Caco-2 (cell line): ENCODE measurements around the gene SMARCA4. TPM values are rescaled to one million over a fixed set of nuclear protein-coding genes. Genes with fewer than 3 reads are reported as not detected.

Experiments
- BruUV-seq: library from RNA; stranded (reverse); fragments of 400-500 nt; replicated peaks from 2 replicates; lab custom pipeline; 2021; lab: Mats Ljungman, UMichigan
- CTCF ChIA-PET: fragments of 300-600 bp; sonication (Branson Sonifier 250); formaldehyde crosslinking; loops from one replicate; lab custom pipeline; 2022; ENCODE audit warnings: antibody characterized with exemption; lab: Charles Lee
- POLR2A ChIA-PET: fragments of 300-600 bp; sonication (Branson Sonifier 250); formaldehyde crosslinking; loops from one replicate; lab custom pipeline; 2022; ENCODE audit warnings: antibody characterized with exemption; lab: Charles Lee
- DNase-seq, 2 experiments: peaks; one replicate each; pipeline versions ENCODE4 v3.0.0 to v3.0.0-alpha.2; 2020 to 2022
- H3K27me3 ChIP-seq: replicated peaks from 2 replicates; pipeline ENCODE4 v1.6.0; 2011; ENCODE audit warnings: low read length; ENCODE audit not compliant: control insufficient read depth, insufficient read depth
- H3K36me3 ChIP-seq: 2 replicates; pipeline ENCODE4 v1.5.1; 2011; ENCODE audit warnings: low read length; ENCODE audit not compliant: control insufficient read depth, insufficient read depth
- H3K4me1 ChIP-seq: fragments of 250-450 bp; sonication (Bioruptor Pico); 2 replicates; pipeline ENCODE4 v1.5.1; 2020; ENCODE audit warnings: mild to moderate bottlenecking
- H3K4me3 ChIP-seq: 2 replicates; pipeline ENCODE4 v1.5.1; 2011; ENCODE audit warnings: low read depth, mild to moderate bottlenecking, control low read depth, low read length
- H3K9me3 ChIP-seq: fragments of 250-450 bp; sonication (Bioruptor Pico); 2 replicates; pipeline ENCODE4 v1.5.1; 2020; ENCODE audit warnings: mild to moderate bottlenecking, moderate library complexity
- H3K27ac Mint-ChIP-seq: one replicate; pipeline ENCODE4 v1.8.0; 2022; ENCODE audit warnings: mixed read lengths; ENCODE audit not compliant: unreplicated experiment
- H3K27me3 Mint-ChIP-seq: one replicate; pipeline ENCODE4 v1.8.0; 2022; ENCODE audit warnings: mixed read lengths; ENCODE audit not compliant: insufficient read depth, unreplicated experiment
- H3K36me3 Mint-ChIP-seq: one replicate; pipeline ENCODE4 v1.8.0; 2022; ENCODE audit warnings: mild to moderate bottlenecking, mixed read lengths; ENCODE audit not compliant: insufficient read depth, unreplicated experiment
- H3K4me1 Mint-ChIP-seq: one replicate; pipeline ENCODE4 v1.8.0; 2022; ENCODE audit warnings: low read depth, mixed read lengths; ENCODE audit not compliant: unreplicated experiment
- H3K4me3 Mint-ChIP-seq: one replicate; pipeline ENCODE4 v1.8.0; 2022; ENCODE audit warnings: mild to moderate bottlenecking, moderate library complexity, mixed read lengths; ENCODE audit not compliant: unreplicated experiment
- H3K9me3 Mint-ChIP-seq: one replicate; pipeline ENCODE4 v1.8.0; 2022; ENCODE audit warnings: mixed read lengths; ENCODE audit not compliant: unreplicated experiment
- intact Hi-C: fragments of 100-400 bp; cut with micrococcal nuclease; formaldehyde crosslinking; loops from one replicate; pipeline ENCODE4 v1.10.0; 2022; ENCODE audit not compliant: unreplicated experiment
- total RNA-seq: library from RNA; stranded (reverse); gene quantifications from 2 replicates; pipeline ENCODE4 v1.2.3, GENCODE V29; 2022
- TF ChIP-seq, protein P1 (sequence below), 2 experiments: fragments of 200-600 bp in 1 of 2; IDR thresholded peaks; 1 replicate in 1 of 2; 2 replicates in 1 of 2; pipeline versions ENCODE4 v1.5.1 to v1.8.0; 2011 to 2022; ENCODE audit warnings: antibody characterized with exemption in 1 of 2, control low read depth in 1 of 2, inconsistent platforms in 1 of 2, low read depth in 1 of 2, low read length in 1 of 2, mild to moderate bottlenecking in 1 of 2, moderate library complexity in 1 of 2; ENCODE audit not compliant: insufficient read depth in 1 of 2, severe bottlenecking in 1 of 2, unreplicated experiment in 1 of 2

The SMARCA4 gene
- total RNA-seq, 1 experiment from 2014 or later, result 171 TPM

DNA sequence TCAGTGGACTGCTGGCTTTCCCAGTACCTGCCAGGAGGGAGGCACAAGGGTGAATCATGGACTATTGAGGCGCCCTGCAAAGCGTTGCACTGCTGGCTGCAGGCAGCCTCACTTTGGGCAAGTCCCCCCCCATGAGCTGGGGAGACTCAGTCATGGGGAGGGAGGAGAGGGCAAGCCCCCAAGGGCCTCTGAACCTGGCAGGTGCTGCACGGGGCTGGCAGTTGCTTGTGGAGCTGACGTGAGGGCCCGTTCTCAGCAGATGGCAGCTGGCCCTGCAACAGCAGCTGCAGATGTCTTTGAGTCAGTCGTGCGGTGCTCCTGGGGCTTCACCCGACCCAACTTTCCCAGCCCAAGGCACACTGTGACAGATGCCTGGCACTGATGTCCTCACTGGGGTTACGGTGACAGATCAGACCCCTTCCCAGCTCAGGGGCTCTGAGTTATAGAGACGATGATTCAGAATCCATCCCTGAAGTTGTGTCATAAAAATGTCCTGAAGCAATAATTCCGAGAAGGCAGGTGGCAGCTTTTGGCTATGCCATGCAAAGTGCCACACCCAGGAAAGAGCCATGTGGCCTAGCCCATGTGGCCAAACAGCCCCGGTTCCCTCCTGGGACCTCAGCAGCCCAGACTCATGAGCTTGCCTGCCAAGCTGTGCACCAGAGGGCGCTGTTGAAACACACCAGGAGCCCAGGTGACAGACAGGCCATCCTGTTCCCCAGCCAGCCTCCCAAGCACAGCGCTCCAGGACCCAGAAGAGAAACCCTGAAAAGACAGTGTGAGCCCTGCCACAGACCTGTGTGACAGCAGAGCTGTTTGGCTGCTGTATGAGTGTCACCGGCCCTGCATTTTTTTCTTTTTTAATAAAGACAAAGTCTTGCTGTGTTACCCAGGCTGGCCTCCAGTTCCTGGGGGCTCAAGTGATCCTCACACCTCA, 74.9 kb downstream of the SMARCA4 start:
- intact Hi-C loops, result loop anchor here (1.0 to 5.0 kb wide), 2 partner anchors 50 to 97 kb away; no protein-coding TSS in a partner anchor

DNA sequence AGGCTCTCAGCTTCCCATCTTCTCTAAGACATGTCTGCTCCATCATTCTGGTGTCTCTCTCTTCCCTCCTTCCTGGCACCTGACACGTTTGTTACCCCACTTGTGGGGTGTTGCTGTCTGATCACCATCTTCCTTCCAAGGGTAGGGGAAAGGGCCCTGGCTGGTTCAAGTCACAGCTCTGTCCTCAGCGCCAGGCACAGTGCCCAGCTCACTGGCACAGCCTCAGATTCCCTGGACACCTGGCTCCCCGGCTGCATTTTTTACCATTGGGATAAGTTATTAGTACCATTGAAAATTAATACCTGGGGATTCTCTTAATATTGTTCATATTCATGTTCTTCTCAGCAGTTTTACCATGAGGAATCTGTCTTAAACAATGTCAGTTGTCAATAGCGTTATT, 77.7 kb downstream of the SMARCA4 start:
- H3K4me1 ChIP-seq, result no peaks in the 10 kb centered on the region
- intact Hi-C loops, result loop anchor here (5.0 kb wide), 1 partner anchor 94 kb away; no protein-coding TSS in a partner anchor
- H3K36me3 ChIP-seq, result peaks cover 4% of the 10 kb centered on the region
- no peaks in the 10 kb centered on the region for H3K27me3 Mint-ChIP-seq
- no peaks in the 10 kb centered on the region for H3K27me3 ChIP-seq
- H3K4me1 Mint-ChIP-seq, result no peaks in the 10 kb centered on the region
- H3K27ac Mint-ChIP-seq, result no peak overlapping the region
- H3K9me3 ChIP-seq, result no peaks in the 10 kb centered on the region
- H3K4me3 Mint-ChIP-seq, result no peak overlapping the region
- POLR2A ChIA-PET, result no interaction called here
- peaks cover 85% of the 10 kb centered on the region for H3K36me3 Mint-ChIP-seq
- BruUV-seq, result no TSS peak
- no peaks in the 10 kb centered on the region for H3K9me3 Mint-ChIP-seq
- CTCF ChIA-PET, result no interaction called here
- DNase-seq, result no peak
- TF ChIP-seq, protein P1, sequence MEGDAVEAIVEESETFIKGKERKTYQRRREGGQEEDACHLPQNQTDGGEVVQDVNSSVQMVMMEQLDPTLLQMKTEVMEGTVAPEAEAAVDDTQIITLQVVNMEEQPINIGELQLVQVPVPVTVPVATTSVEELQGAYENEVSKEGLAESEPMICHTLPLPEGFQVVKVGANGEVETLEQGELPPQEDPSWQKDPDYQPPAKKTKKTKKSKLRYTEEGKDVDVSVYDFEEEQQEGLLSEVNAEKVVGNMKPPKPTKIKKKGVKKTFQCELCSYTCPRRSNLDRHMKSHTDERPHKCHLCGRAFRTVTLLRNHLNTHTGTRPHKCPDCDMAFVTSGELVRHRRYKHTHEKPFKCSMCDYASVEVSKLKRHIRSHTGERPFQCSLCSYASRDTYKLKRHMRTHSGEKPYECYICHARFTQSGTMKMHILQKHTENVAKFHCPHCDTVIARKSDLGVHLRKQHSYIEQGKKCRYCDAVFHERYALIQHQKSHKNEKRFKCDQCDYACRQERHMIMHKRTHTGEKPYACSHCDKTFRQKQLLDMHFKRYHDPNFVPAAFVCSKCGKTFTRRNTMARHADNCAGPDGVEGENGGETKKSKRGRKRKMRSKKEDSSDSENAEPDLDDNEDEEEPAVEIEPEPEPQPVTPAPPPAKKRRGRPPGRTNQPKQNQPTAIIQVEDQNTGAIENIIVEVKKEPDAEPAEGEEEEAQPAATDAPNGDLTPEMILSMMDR (IDR thresholded peaks at IDR 0.05; ENCODE audit: insufficient read depth in 1 of 2, low read depth in 1 of 2, low read length in 1 of 2, severe bottlenecking in 1 of 2, unreplicated experiment in 1 of 2), result no peak
- no peak overlapping the region for H3K4me3 ChIP-seq

More for the DNA sequence above, 74.9 kb downstream of the SMARCA4 start:
- POLR2A ChIA-PET, result no interaction called here
- peaks cover 4% of the 10 kb centered on the region for H3K36me3 ChIP-seq
- CTCF ChIA-PET, result interaction anchor here (0.6 to 1.2 kb wide), 11 partner anchors 16 to 165 kb away, joined by 3 to 11 read pairs (median 3); partner anchors contain the start of gene LDLR
- no TSS peak for BruUV-seq
- no peak overlapping the region for H3K4me3 Mint-ChIP-seq
- TF ChIP-seq, protein P1 (IDR thresholded peaks at IDR 0.05; ENCODE audit: insufficient read depth in 1 of 2, low read depth in 1 of 2, low read length in 1 of 2, severe bottlenecking in 1 of 2, unreplicated experiment in 1 of 2), result peak; percentile 83 to 94
- H3K4me3 ChIP-seq, result no peak overlapping the region
- H3K4me1 Mint-ChIP-seq, result no peaks in the 10 kb centered on the region
- no peaks in the 10 kb centered on the region for H3K27me3 ChIP-seq
- H3K9me3 Mint-ChIP-seq, result no peaks in the 10 kb centered on the region
- H3K9me3 ChIP-seq, result no peaks in the 10 kb centered on the region
- H3K4me1 ChIP-seq, result no peaks in the 10 kb centered on the region
- H3K27me3 Mint-ChIP-seq, result no peaks in the 10 kb centered on the region
- DNase-seq, result peak; percentile 84 to 86
- peaks cover 82% of the 10 kb centered on the region for H3K36me3 Mint-ChIP-seq
- no peak overlapping the region for H3K27ac Mint-ChIP-seq

DNA sequence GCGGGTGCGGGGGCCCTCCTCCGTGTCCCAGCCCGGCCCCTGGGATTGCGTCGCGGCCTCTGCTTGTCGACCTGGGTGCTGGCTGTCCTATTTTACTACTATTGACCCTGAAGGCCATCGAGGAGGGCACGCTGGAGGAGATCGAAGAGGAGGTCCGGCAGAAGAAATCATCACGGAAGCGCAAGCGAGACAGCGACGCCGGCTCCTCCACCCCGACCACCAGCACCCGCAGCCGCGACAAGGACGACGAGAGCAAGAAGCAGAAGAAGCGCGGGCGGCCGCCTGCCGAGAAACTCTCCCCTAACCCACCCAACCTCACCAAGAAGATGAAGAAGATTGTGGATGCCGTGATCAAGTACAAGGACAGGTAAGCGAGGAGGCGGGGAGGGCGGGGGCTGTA, 80.4 kb downstream of the SMARCA4 start:
- H3K9me3 ChIP-seq, result no peaks in the 10 kb centered on the region
- H3K4me1 Mint-ChIP-seq, result no peaks in the 10 kb centered on the region
- H3K4me3 ChIP-seq, result no peak overlapping the region
- ChIA-PET POLR2A (no interaction called here), CTCF (no interaction called here)
- no peak overlapping the region for H3K27ac Mint-ChIP-seq
- no peaks in the 10 kb centered on the region for H3K9me3 Mint-ChIP-seq
- BruUV-seq, result no TSS peak
- no peaks in the 10 kb centered on the region for H3K4me1 ChIP-seq
- H3K27me3 ChIP-seq, result no peaks in the 10 kb centered on the region
- intact Hi-C loops, result no loop called here
- peaks cover 3% of the 10 kb centered on the region for H3K36me3 ChIP-seq
- H3K27me3 Mint-ChIP-seq, result no peaks in the 10 kb centered on the region
- peaks cover 76% of the 10 kb centered on the region for H3K36me3 Mint-ChIP-seq
- no peak overlapping the region for H3K4me3 Mint-ChIP-seq
- TF ChIP-seq, protein P1 (IDR thresholded peaks at IDR 0.05; ENCODE audit: insufficient read depth in 1 of 2, low read depth in 1 of 2, low read length in 1 of 2, severe bottlenecking in 1 of 2, unreplicated experiment in 1 of 2), result no peak
- no peak for DNase-seq
